Activated CD4-positive, alpha-beta T cell treated with anti-CD3 and anti-CD28 coated beads, Interleukin-2, amount 50 U/mL, for 1 hour (primary cell): ENCODE data around the gene ANK3.

Source experiments
- DNase-seq: peaks from one replicate; pipeline ENCODE4 v3.0.0-alpha.2; 2020

Gene ANK3

GRCh38 chr10:60340973-60341372 is 48.7 kb downstream of the ANK3 start:
- no peak for DNase-seq

- DNase-seq: no peak
These were observed 49.9 kb downstream of the ANK3 start for GRCh38 chr10:60339757-60340156.

DNA sequence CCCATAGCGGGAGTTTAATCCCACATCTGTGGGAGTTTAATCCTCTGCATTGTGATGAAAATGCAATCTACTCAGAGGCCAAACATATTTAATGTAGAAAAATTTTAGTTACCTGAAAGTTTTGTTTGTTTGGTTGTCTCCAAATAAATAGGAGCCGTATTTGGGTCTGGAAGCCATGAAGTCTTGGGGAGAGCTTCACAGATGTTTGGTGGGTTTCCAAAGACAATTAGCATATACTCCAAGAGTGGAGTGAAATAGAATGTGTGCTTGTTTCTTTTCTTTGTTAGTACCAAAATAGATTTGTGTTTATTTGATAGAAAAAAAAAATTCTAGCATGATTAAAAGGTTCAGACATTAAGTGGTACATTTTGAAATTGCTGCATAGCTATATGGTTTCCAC is 50.9 kb downstream of the ANK3 start:
- DNase-seq: no peak

DNA sequence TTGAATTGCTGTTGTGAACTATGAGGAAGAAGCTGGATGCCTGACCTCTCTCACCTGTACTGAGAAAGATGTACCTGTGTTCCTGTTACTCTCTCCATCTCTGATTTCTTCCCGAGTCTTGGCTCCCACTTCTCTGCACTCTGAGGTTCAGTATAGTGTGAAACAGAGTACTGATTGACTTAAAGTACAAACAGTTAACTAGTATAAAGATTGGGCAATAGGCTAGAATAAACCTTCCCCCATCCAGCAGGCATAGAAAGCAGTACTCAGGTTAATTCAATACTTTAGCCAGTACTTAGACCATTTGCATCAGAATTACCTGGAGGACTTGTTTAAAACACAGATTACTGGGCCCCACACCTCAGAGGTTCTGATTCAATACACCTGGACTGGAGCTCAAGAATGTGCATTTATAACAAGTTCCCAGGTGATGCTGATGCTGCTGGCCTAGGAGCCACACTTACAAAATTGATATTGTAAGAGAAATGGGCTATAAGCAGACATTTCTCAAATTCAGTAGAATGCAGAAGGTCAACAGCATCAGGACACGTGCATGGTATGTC is 51.6 kb downstream of the ANK3 start:
- no peak for DNase-seq

DNA sequence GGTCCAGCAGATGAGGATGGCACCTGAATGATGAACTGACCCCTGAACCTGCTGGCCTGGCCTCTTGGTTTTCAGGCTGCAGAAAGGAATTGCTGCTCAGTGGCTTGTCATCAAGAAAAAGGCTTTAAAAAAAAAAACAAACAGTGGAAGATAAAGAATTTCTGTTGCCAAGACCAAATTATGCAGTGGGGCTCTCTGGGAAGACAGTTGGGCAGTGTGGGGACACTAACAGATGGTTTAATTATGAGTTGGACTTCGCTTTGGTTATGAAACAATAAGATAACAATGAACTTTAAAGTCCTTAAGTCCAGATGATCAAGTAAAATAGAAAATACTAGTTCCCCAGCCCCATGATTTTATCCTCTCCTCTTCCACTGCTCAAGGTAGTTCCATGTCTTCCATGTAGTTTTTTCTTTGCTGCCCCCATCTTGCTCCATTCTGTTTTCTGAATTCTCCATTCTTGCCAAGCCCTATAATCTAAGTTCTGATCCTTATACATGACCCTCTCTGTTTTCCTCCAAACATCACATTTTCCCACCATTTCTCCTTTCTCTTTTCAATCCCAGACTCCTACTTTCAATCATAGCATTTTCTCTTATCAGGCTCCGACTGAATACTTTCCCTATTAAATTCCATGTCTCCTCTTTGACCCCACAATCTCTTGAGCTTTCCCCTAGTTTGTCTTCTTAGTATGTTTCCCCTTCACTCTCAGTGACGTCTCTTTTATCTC is 52.6 kb downstream of the ANK3 start:
- DNase-seq: no peak

GRCh38 chr10:60335708-60336107 is 54.0 kb downstream of the ANK3 start:
- no peak for DNase-seq

GRCh38 chr10:60334991-60335390 is 54.7 kb downstream of the ANK3 start:
- no peak for DNase-seq

DNA sequence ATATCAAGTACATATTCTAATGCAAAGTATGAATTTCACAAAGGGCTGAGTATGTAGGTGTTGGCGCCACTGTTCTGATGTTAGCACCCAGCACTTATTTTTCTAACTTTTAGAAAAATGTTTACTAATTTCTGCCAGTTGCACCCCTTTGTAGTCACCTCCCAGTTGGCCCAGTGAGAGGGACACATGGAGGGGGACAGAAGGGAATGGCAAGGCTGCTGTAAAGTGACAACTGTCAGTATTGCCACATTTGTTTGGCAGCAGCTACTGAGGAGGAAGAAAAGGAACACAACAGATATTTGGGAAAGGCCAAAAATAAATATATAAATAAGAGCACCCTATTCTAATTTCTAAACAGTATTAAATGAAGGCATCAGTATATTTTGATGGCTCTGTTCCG is 57.3 kb downstream of the ANK3 start:
- no peak for DNase-seq

- DNase-seq: no peak
These were observed 57.8 kb downstream of the ANK3 start for GRCh38 chr10:60331886-60332285.

GRCh38 chr10:60323162-60323561 is 66.5 kb downstream of the ANK3 start:
- DNase-seq: no peak

DNA sequence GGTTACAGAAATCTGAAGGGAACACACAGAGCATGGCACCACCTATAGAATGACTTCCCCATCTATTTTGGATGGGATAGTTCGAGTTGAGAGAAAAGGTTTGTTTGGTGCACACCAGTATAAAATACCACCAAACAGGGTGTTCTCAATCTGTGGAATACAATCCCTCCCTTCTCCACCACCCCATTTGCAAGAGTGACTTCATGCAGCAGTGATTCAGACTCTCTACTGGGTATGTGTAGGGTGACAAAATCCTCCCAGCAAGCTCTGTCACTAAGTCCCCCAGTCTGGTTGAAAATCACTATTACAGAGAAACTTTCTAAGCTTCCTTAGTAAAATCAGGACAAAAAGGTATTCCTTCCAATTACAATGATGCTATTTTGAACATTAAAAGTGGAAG is 69.0 kb downstream of the ANK3 start:
- no peak for DNase-seq

DNA sequence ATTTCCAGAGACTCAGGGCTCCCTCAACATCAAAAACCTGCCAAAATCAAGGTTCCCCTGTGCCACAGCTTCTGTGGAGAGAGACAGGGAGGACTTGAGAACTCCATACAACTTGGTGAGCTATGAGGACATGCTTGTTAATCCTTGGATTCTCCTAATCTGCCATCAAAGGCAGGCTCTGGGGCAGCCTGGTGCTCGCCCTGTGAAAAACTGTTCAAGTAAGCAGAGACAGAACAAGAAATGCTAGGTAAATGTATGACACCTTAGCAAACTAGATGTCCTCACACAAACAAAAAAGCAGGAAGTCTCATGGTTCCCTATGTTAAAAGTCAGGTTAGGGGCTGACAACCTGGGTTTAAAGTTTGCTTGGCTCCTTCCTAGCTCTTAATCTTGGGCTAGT is 73.6 kb downstream of the ANK3 start:
- DNase-seq: no peak

DNA sequence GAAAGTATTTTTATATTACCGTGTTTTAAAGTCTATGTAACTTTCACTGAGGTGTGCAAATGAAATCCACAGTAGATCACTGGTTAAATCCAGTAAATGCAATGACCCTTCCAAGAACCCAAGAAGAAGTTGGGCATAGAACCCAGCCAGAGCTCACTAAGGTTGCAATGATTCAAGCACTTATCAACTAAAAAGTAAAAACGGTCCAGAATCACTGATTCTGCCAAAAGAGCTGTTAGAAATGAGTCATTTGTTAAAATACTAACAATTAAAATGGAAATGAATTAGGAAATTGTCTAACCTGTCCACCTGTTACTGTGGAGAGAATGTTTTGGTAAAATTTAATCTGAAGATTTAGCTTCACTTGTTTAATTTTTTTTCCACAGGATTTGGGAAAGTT is 74.4 kb downstream of the ANK3 start:
- DNase-seq: no peak

GRCh38 chr10:60314069-60314940 is 75.4 kb downstream of the ANK3 start:
- no peak for DNase-seq

DNA sequence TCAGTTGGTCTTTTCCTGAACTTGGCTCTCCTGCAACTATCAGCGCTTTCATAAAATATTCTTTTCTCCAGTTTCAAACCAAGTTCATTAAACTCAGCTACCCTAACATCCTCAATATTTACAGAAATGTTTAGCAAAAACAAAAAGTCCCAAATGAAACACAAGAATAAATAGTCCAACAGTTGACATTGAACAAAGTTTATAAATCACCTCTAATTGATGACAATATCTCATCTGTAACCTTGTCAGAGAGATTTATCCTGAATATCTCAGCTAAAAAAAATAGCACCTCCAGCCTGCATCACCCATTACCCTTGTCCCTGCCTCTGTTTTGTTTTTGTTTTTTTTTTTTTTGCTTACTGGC is 76.1 kb downstream of the ANK3 start:
- DNase-seq: no peak

DNA sequence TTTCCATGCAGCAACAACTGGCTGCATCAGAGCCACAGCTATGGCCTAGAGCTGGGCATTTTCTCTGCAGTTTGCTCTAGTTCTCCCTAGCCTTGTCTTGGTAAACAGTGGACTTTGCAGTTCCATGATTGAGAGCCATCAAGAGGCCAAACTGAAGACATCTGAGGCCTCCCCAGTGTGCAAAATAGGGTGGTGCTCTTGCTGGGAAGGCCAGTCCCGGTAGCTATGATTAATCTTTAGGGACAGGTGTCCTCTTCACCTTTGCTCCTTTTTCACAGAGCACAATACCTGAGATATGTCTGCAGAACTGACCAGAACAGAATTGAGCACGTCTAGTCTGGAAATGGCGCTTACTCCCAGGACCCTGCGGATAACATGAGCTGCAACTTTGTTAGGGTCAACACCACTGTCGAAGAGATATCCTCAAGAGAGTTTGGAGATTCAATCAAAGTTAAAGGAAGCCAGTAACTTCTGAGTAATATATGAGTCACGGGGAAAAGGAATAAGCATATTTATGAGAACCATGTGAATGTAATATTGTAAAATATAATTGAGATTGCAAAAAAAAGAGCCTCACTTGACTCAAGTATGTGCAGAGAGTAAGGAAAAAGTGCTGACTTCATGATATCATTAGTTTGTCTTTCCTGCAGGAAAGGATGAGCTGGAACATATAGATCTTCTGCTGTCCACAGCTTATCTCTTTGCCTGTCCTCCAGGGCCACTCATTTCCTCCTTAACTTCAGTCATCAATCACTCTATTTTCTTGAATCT is 76.7 kb downstream of the ANK3 start:
- DNase-seq: no peak

GRCh38 chr10:60311821-60312220 is 77.9 kb downstream of the ANK3 start:
- no peak for DNase-seq

GRCh38 chr10:60310740-60311139 is 78.9 kb downstream of the ANK3 start:
- DNase-seq: no peak

- no peak for DNase-seq
These were observed 79.8 kb downstream of the ANK3 start for GRCh38 chr10:60309891-60310290.

GRCh38 chr10:60309371-60309770 is 80.3 kb downstream of the ANK3 start:
- DNase-seq: no peak

- DNase-seq: no peak
These were observed 84.2 kb downstream of the ANK3 start for GRCh38 chr10:60305380-60305892.

DNA sequence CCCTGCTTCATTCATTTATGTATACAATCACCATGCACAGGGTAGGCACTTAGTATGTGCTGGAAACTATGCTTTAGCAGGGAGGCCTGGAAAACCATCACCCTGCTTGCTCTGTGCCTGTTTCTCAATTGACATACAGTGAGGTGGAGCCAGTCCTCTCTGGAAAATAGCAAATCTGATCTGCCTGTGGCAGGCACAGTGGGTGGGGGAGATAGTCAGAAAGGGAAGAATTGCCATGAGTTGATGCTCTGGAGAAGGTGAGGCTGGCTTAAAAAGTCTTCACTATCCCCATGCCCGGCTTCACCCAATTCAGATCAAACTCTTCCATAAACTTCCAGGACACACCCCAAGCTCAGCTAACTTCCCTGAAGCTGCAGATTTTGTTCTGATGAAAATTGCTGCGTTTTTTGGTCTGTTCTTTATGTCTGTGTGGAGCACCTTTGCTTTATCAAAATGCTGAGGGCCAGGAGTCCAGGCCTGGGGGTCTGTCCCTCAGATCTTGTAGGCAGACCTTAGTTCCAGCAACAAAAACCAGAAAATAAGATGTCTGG is 84.8 kb downstream of the ANK3 start:
- DNase-seq: no peak

DNA sequence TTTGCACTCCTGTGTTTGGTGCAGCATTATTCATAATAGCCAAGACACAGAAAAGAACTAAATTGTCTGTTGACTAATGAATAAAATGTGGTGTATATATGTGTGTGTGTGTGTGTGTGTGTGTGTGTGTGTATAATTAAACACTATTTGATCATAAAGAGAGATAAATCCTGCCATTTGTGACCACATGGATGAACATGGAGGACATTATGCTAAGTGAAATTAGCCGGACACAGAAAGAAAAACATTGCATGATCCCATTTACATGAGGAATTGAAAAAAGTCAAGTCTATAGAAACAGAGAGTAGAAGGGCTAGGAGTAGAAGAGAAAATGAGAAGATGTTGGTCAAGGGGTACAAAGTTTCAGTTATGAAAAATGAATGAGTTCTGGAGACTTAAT is 85.9 kb downstream of the ANK3 start:
- DNase-seq: no peak
